GM21717 (cell line): ENCODE results near the gene SCFD1.
A peak's percentile ranks its signal among the peaks of the same experiment; 100 is the strongest.
"Not testable (repeated sequence)": the region's sequence is repeated elsewhere in the genome, so short reads cannot be mapped to it uniquely, and the experiment has no call there.

Experiments used
- ATAC-seq: cut with Tn5 transposase; IDR thresholded peaks from one replicate; pipeline ENCODE4 v1.9.1; 2021; ENCODE audit warnings: mild to moderate bottlenecking, moderate library complexity; ENCODE audit not compliant: unreplicated experiment

The SCFD1 gene

GRCh38 chr14:30608533-30609006 is 13.5 kb upstream of the SCFD1 start:
- ATAC-seq: no peak

DNA sequence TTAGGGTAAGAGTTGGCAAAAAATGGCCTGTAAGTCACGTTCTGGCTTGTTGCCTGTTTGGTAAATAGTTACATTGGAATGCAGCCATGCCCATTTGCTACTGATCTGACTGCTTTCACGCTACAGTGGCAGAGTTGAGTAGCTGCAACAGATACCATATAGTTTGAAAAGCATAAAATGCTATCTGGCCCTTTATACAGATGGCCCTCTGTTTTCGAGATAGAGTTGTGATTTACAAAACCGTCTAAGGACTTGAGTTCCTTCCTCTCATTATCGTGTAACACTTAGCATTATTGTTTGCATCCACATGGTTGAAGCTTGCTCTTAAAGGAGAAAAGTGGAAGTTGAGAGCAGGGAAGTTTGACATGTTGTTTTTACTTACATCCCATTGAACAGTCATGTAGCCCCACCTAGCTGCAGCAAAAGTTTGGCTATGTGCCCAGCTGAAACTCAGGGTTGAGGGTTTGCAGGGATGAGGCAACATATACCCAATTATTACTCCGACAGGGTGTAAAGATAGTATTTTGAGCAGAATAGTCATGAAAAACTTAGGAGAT is 11.3 kb upstream of the SCFD1 start:
- no peak for ATAC-seq

GRCh38 chr14:30614155-30614554 is 8.0 kb upstream of the SCFD1 start:
- no peak for ATAC-seq

GRCh38 chr14:30620178-30620577 is 1.9 kb upstream of the SCFD1 start:
- peak; percentile 49 for ATAC-seq

GRCh38 chr14:30621354-30621939 is 672 bp upstream of the SCFD1 start:
- ATAC-seq: peak; percentile 16

DNA sequence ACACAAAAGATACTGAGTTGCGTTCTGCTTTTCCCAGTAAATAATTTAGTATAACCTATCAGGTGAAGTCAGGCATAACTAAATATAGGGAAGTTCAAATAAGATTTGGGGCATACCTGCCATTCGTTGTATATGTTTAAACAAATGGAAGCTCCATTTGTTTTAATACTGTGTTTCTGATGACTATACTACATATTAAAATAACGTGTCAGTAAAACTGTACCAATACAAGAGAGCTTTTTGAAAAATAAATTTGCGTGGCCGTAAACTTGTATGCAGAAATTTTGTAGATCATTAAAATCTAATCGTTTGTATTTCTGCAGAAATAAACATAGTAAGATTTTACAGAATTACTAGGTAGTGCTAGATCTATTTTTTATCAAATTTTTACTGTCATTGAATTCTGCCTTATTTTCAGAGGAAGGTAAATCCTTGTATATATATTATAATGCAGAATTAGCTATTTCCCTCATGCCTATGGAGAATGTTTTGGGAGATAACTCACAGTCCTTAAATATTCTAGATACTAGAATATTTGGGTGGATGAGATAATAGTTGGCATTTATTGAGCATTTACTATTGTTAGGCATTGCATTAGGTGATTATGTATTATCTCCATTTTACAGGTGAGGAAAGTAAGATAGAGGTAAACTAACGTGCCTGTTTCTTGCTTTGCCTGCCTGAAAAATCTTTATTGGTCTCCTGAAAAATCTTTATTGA is 1.5 kb downstream of the SCFD1 start:
- no peak for ATAC-seq

DNA sequence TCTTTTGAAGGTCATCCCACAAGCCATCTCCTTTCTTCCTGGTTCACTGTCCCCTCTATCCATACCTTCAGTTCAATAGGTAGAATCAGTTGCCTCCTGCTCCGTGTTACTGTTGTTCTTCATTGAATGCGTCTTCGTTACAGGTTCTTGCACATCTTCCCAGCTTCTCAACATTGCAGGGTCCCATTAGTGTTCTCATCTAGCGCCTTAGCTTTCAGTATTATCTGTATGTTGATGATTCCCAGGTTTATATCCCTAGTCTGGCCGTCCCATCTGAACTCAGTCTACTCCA is 2.0 kb downstream of the SCFD1 start:
- no peak for ATAC-seq

DNA sequence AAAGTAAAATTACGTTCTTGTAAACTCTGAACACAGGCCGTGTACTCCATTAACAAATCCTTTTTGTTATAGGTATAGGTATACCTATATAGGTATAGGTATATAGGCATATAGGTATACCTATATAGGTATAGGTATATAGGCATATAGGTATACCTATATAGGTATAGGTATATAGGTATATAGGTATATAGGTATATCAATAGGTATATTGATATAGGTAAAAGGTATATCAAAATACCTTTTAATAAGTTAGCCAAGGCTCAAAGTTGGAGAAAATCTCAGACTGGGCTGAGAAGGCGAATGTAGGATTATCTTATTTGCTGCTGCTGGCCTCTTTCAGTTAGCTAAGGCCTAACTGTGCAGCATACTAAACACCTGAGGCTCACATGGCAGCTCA is 3.4 kb downstream of the SCFD1 start:
- ATAC-seq: no peak

DNA sequence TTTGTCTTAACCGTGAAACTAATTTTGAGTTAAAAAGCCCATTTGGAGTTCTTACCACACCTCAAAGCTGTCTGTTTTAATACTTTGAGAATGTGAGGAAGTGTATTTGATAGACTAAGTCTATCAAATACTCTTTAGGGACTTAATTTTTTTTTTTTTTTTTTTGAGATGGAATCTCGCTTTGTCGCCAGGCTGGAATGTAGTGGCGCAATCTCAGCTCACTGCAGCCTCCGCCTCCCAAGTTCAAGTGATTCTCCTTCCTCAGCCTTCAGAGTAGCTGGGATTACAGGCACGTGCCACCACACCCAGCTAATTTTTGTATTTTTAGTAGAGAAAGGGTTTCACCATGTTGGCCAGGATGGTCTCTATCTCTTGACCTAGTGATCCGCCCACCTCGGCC is 7.3 kb downstream of the SCFD1 start:
- ATAC-seq: not testable (repeated sequence)

DNA sequence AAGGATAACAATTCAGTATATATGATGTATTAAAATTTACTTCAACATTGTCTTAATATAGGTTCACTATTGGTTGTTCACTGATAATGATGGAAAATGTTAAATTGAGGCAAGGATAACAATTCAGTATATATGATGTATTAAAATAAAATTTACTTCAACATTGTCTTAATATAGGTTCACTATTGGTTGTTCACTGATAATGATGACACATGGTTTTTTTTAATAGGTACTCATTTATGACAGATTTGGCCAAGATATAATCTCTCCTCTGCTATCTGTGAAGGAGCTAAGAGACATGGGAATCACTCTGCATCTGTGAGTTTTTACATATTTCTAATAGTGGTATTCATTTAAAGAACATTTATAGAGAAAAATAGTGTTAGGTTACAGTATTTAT is 8.1 kb downstream of the SCFD1 start:
- no peak for ATAC-seq

- no peak for ATAC-seq
These were observed 10.6 kb downstream of the SCFD1 start for GRCh38 chr14:30632730-30633129.

DNA sequence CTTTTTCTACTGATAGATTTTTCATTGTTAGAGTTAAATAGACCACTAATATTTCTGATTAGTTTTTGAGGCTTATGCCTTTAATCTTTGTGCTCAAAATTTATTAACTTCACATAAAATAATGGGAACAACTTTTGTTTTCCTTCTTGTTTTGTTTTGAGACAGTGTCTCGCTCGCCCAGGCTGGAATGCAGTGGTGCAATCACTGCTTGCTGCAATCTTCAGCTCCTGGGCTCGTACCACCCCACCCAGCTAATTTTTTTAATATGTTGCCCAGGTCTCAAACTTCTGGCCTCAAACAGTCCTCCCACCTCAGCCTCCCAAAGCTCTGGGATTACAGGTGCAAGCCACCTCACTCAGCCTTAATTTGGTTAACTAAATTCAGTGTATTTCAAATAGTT is 16.8 kb downstream of the SCFD1 start:
- ATAC-seq: no peak

DNA sequence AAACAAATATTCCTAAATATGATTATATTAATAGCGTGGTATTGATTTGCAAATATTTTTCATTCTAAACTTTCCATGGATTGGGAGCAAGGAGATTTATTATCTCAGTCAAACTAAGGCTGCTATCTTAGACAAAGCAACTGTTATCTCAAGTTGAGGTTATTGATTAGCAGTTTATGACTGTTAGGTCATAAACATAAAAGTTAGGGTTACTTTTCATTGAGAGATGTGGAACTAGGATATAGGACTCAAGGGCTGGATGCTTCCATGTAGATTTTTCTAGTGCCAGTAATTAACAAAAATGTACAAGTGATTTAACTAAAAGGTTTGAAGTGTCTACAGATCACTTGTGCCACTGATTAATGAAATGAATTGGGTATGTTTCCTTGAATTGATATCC is 19.1 kb downstream of the SCFD1 start:
- ATAC-seq: no peak

DNA sequence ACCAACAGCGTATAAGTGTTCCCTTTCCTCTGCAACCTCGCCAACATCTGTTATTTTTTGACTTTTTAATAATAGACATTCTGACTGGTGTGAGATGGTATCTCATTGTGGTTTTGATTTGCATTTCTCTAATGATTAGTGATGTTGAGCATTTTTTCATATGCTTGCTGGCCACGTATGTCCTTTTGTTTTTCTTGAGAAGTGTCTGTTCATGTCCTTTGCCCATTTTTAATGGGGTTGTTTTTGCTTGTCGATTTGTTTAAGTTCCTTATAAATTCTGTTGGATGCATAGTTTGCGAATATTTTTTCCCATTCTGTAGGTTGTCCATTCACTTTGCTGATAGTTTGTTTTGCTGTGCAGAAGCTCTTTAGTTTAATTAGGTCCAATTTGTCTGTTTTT is 22.3 kb downstream of the SCFD1 start:
- ATAC-seq: not testable (repeated sequence)

- ATAC-seq: no peak
These were observed 23.5 kb downstream of the SCFD1 start for GRCh38 chr14:30645600-30645999.

GRCh38 chr14:30648471-30648870 is 26.4 kb downstream of the SCFD1 start:
- ATAC-seq: no peak

DNA sequence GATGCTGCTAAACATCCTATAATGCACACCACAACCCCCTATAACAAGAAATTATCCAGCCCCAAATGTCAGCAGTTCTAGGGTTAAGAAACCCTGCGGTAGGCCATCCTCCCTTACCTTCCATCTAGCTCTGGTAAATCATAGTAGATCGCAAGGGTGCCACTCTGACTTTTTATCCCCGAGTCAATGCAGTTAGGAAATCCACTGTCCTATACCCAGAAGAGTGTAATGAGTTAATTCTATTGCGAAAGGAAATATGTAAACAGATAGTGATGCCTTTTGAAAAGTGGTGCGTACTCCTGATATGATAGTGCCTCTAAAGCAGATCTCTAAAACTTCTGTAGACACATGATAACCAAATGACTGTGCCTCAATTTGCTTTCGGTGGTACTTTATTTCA is 29.8 kb downstream of the SCFD1 start:
- no peak for ATAC-seq

DNA sequence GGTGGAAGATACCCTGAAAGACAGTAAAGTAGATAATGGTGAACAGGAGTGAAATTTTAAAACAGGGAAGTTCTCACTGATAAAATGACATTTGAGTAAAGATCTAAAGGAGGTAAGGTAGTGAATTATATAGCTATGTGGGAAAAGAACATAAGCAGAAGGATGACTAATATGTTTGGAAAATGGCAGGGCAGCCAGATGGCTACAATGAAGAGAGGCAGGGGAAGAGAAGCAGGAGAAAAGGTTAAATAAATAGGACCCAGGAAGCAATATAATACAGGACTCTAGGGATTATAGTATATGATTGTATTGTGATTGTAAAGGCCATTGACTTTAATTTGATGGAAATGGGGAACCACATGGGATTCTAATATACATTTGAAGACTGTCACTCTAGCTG is 33.0 kb downstream of the SCFD1 start:
- ATAC-seq: no peak

- ATAC-seq: no peak
These were observed 33.5 kb downstream of the SCFD1 start for GRCh38 chr14:30655658-30656057.

GRCh38 chr14:30656190-30656632 is 34.1 kb downstream of the SCFD1 start:
- no peak for ATAC-seq

GRCh38 chr14:30657050-30657449 is 34.9 kb downstream of the SCFD1 start:
- no peak for ATAC-seq

- ATAC-seq: no peak
These were observed 35.6 kb downstream of the SCFD1 start for GRCh38 chr14:30657606-30658163.
